HEK293T (cell line): ENCODE data around the gene ADAMTSL2.

ENCODE experiments used
- BHLHE40 ChIP-seq: fragments of 450-650 bp; IDR thresholded peaks from 2 replicates; pipeline ENCODE4 v1.6.1; 2016; ENCODE audit warnings: mild to moderate bottlenecking, moderate library complexity, borderline replicate concordance
- ELF4 ChIP-seq: fragments of 450-650 bp; IDR thresholded peaks from 2 replicates; pipeline ENCODE4 v1.6.1; 2017; ENCODE audit warnings: antibody characterized with exemption
- FOXA1 ChIP-seq: fragments of 450-650 bp; IDR thresholded peaks from 2 replicates; pipeline ENCODE4 v1.6.1; 2016; ENCODE audit warnings: mild to moderate bottlenecking
- SUZ12 ChIP-seq: fragments of 450-650 bp; IDR thresholded peaks from 2 replicates; pipeline ENCODE4 v1.6.1; 2016; ENCODE audit warnings: mild to moderate bottlenecking
- TARDBP ChIP-seq: fragments of 450-650 bp; IDR thresholded peaks from 2 replicates; pipeline ENCODE4 v1.6.1; 2016

DNA sequence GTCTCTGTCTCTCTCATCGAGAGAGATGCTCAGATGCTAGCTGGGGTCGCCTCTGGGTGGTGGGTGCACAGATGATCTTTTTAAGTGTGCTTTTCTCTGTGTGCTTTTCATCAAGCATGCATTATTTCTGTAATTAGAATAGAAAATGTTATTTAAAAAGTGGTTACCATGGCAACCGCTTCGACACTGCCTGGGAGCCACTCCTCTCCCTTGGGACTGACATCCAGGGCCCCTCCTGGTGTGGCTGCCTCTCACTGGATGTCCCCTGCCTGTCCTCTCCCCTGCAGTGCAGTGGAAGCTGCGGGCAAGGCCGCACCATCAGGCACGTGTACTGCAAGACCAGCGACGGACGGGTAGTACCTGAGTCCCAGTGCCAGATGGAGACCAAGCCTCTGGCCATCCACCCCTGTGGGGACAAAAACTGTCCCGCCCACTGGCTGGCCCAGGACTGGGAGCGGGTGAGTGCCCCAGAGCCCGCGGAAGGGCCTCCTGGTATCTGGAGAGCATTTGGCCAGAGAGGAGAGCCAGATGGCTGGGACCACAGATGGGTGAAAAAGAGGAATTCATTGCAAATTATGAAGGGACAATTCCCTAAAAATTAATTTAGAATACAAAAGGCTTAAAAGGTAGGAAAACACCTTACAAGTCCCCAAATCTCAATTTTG is 34.7 kb downstream of the ADAMTSL2 start:
- TF ChIP-seq ELF4 = no peak
- no peak for TF ChIP-seq BHLHE40
- TF ChIP-seq TARDBP = no peak
- TF ChIP-seq FOXA1 = no peak
- TF ChIP-seq SUZ12 = no peak
